HG03342 (cell line): ENCODE measurements around the gene NPAS2.

Source experiments
- ATAC-seq: cut with Tn5 transposase; IDR thresholded peaks from one replicate; pipeline ENCODE4 v1.9.1; 2021; ENCODE audit warnings: mild to moderate bottlenecking, moderate library complexity; ENCODE audit not compliant: unreplicated experiment

NPAS2 gene

GRCh38 chr2:100962366-100963025, 142.6 kb downstream of the NPAS2 start:
- ATAC-seq: no peak

GRCh38 chr2:100963026-100963375, 143.1 kb downstream of the NPAS2 start:
- ATAC-seq: no peak

- no peak for ATAC-seq
Observed at GRCh38 chr2:100964222-100964621, 144.3 kb downstream of the NPAS2 start.

- no peak for ATAC-seq
Observed at GRCh38 chr2:100964681-100965169, 144.8 kb downstream of the NPAS2 start.

GRCh38 chr2:100965596-100965995, 145.7 kb downstream of the NPAS2 start:
- ATAC-seq: no peak

- no peak for ATAC-seq
Observed at GRCh38 chr2:100967716-100968115, 147.8 kb downstream of the NPAS2 start.

GRCh38 chr2:100968146-100969145, 148.5 kb downstream of the NPAS2 start:
- ATAC-seq: no peak

GRCh38 chr2:100969998-100970397, 150.1 kb downstream of the NPAS2 start:
- ATAC-seq: no peak

GRCh38 chr2:100971221-100971620, 151.3 kb downstream of the NPAS2 start:
- no peak for ATAC-seq

GRCh38 chr2:100972452-100972851, 152.5 kb downstream of the NPAS2 start:
- ATAC-seq: no peak

- ATAC-seq: no peak
Observed at GRCh38 chr2:100974712-100975520, 155.0 kb downstream of the NPAS2 start.

- no peak for ATAC-seq
Observed at GRCh38 chr2:100975521-100975785, 155.5 kb downstream of the NPAS2 start.

- no peak for ATAC-seq
Observed at GRCh38 chr2:100976061-100976460, 156.1 kb downstream of the NPAS2 start.

- ATAC-seq: peak; percentile 86
Observed at GRCh38 chr2:100976645-100977391, 156.9 kb downstream of the NPAS2 start.

GRCh38 chr2:100977511-100977910, 157.6 kb downstream of the NPAS2 start:
- ATAC-seq: no peak

GRCh38 chr2:100978582-100979191, 158.7 kb downstream of the NPAS2 start:
- no peak for ATAC-seq

GRCh38 chr2:100980046-100980445, 160.1 kb downstream of the NPAS2 start:
- no peak for ATAC-seq

GRCh38 chr2:100981011-100981410, 161.1 kb downstream of the NPAS2 start:
- no peak for ATAC-seq

- no peak for ATAC-seq
Observed at GRCh38 chr2:100982431-100982861, 162.5 kb downstream of the NPAS2 start.

- ATAC-seq: no peak
Observed at GRCh38 chr2:100983201-100983600, 163.3 kb downstream of the NPAS2 start.
